Left kidney (tissue), 2 donors: ENCODE measurements around the gene DDR2. TPM values are rescaled to one million over a fixed set of nuclear protein-coding genes. Genes with fewer than 3 reads are reported as not detected.
"Not testable (repeated sequence)": the region's sequence is repeated elsewhere in the genome, so short reads cannot be mapped to it uniquely, and the experiment has no call there.

Source experiments
- DNase-seq: peaks from one replicate; pipeline ENCODE4 v3.0.0-alpha.2; 2013
- polyA plus RNA-seq: library from polyadenylated mRNA; unstranded; fragments of 120-200 nt; gene quantifications from one replicate; pipeline ENCODE4 v1.2.1, GENCODE V29; 2013; ENCODE audit not compliant: insufficient read length

Gene DDR2
- polyA plus RNA-seq, 1 donor = 22.2 TPM

- DNase-seq = no peak
These were observed 133.5 kb downstream of the DDR2 start for GRCh38 chr1:162765788-162766187.

GRCh38 chr1:162772571-162773154 is 140.4 kb downstream of the DDR2 start:
- DNase-seq = no peak

GRCh38 chr1:162774007-162774406 is 141.7 kb downstream of the DDR2 start:
- DNase-seq = no peak

- no peak for DNase-seq
These were observed 146.8 kb downstream of the DDR2 start for GRCh38 chr1:162779043-162779442.

GRCh38 chr1:162782671-162783070 is 150.4 kb downstream of the DDR2 start:
- DNase-seq = no peak

- not testable (repeated sequence) for DNase-seq
These were observed 152.7 kb downstream of the DDR2 start for GRCh38 chr1:162784926-162785325.

- not testable (repeated sequence) for DNase-seq
These were observed 156.5 kb downstream of the DDR2 start for GRCh38 chr1:162788783-162789182.

- peak; percentile 54 for DNase-seq
These were observed 158.2 kb downstream of the DDR2 start, which contains the start of gene HSD17B7 for GRCh38 chr1:162790303-162790984. Gene HSD17B7 (plus strand): TSS chr1:162790702. CDS start chr1:162790801, 99 bp downstream.

GRCh38 chr1:162790985-162791357 is 158.7 kb downstream of the DDR2 start:
- peak; percentile 3 for DNase-seq

GRCh38 chr1:162794284-162794683 is 162.0 kb downstream of the DDR2 start:
- not testable (repeated sequence) for DNase-seq

GRCh38 chr1:162796617-162797279 is 164.5 kb downstream of the DDR2 start:
- DNase-seq = not testable (repeated sequence)

- DNase-seq = peak; percentile 64
These were observed 167.9 kb downstream of the DDR2 start for GRCh38 chr1:162799995-162800830.

- not testable (repeated sequence) for DNase-seq
These were observed 175.2 kb downstream of the DDR2 start for GRCh38 chr1:162807503-162807902.

- not testable (repeated sequence) for DNase-seq
These were observed 180.1 kb downstream of the DDR2 start for GRCh38 chr1:162812357-162812756.

- DNase-seq = not testable (repeated sequence)
These were observed 185.9 kb downstream of the DDR2 start for GRCh38 chr1:162818136-162818535.

GRCh38 chr1:162818666-162819065 is 186.4 kb downstream of the DDR2 start:
- not testable (repeated sequence) for DNase-seq

GRCh38 chr1:162822391-162823200 is 190.3 kb downstream of the DDR2 start:
- no peak for DNase-seq

- DNase-seq = no peak
These were observed 191.0 kb downstream of the DDR2 start for GRCh38 chr1:162823231-162823630.

GRCh38 chr1:162823771-162824525 is 191.7 kb downstream of the DDR2 start:
- no peak for DNase-seq

GRCh38 chr1:162829268-162829667 is 197.0 kb downstream of the DDR2 start:
- no peak for DNase-seq

- DNase-seq = no peak
These were observed 200.2 kb downstream of the DDR2 start for GRCh38 chr1:162832470-162832869.
